ENCODE results near the gene LYPD3. TPM values are rescaled to one million over a fixed set of nuclear protein-coding genes. Genes with fewer than 3 reads are reported as not detected.

LYPD3 gene
- total and polyA plus RNA-seq, 7 experiments from 2014 or later = 1.1 to 30.6 (median 6.5) TPM

DNA sequence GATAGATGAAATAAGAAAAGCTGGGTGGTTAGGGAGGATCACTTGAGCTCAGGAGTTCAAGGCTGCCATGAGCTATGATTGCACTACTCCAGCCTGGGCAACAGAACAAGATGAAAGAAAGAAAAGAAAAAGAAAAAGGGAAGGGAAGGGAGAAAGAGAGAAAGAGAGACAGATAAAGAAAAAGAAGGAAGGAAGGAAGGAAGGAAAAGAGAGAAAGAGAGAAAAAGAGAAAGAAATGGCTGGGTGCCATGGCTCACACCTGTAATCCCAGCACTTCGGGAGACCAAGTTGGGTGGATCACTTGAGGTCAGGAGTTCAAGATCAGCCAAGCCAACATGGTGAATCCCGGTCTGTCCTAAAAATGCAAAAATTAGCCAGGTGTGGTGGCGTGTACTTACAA is 29.6 kb downstream of the LYPD3 start:
- Histone ChIP-seq H3K27ac (ENCODE audit: low read depth, low read length) (no peak overlapping the region), H3K9me3 (ENCODE audit: control insufficient read depth in 2 of 3, low read length in 3 of 3) (no peaks in the 10 kb centered on the region), H3K36me3 (ENCODE audit: control insufficient read depth in 2 of 3, insufficient read depth in 3 of 3, low read length in 3 of 3) (no peaks in the 10 kb centered on the region), H3K4me3 (ENCODE audit: low read length) (no peak overlapping the region), H3K27me3 (ENCODE audit: control insufficient read depth in 2 of 2, insufficient read depth in 2 of 2, low read length in 2 of 2) (no peaks in the 10 kb centered on the region), H3K4me1 (ENCODE audit: control insufficient read depth in 2 of 2, insufficient read depth in 2 of 2, low read length in 2 of 2) (peaks cover 28 to 40% of the 10 kb centered on the region in 2 donors)
- Mint-ChIP-seq H3K27ac (peak overlapping the region; percentile 5 to 92 (median 83)), H3K9me3 (peaks cover 0 to 9% (median 0%) of the 10 kb centered on the region in 11 donors), H3K36me3 (peaks cover 0 to 10% (median 0%) of the 10 kb centered on the region in 5 donors), H3K4me1 (peaks cover 37 to 71% (median 63%) of the 10 kb centered on the region in 7 donors), H3K4me3 (peak overlapping the region in 2 of 10 donors; percentile 45 to 71), H3K27me3 (peaks cover 0 to 2% (median 0%) of the 10 kb centered on the region in 5 donors)
- intact Hi-C loops (cut with micrococcal nuclease) = loop anchor here in 1 of 2 donors (10.0 kb wide), 1 partner anchor 349 kb away; the partner anchor contains the start of gene KCNN4
- no peak for DNase-seq
- CTCF ChIA-PET = interaction anchor here (1.1 to 6.1 kb wide), 4 partner anchors 12 to 97 kb away, joined by 3 to 102 read pairs (median 26); partner anchors contain the start of genes PHLDB3 and ZNF575
- POLR2A ChIA-PET = interaction anchor here (1.0 to 3.0 kb wide), 5 partner anchors 12 to 89 kb away, joined by 3 to 13 read pairs (median 4); partner anchors contain the start of gene PHLDB3
- ATAC-seq = no peak

DNA sequence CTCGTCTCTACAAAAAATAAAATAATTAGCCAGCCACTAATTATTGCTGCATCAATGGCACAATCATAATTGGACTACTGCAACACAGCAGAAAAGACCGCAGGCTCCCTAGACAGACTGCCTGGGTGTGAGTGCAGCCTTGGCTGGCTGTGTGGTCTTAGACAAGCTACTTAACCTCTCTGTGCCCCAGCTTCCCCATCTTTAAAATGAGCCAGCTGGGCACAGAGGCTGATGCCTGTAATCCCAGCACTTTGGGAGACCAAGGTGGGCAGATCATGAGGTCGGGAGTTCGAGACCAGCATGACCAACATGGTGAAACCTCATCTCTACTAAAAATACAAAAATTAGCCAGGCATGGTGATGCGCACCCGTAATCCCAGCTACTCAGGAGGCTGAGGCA is 31.7 kb downstream of the LYPD3 start:
- Histone ChIP-seq H3K9me3 (ENCODE audit: control insufficient read depth in 2 of 3, low read length in 3 of 3) (no peaks in the 10 kb centered on the region), H3K27ac (ENCODE audit: low read depth, low read length) (no peak overlapping the region), H3K36me3 (ENCODE audit: control insufficient read depth in 2 of 3, insufficient read depth in 3 of 3, low read length in 3 of 3) (no peaks in the 10 kb centered on the region), H3K27me3 (ENCODE audit: control insufficient read depth in 2 of 2, insufficient read depth in 2 of 2, low read length in 2 of 2) (no peaks in the 10 kb centered on the region), H3K4me3 (ENCODE audit: low read length) (no peak overlapping the region), H3K4me1 (ENCODE audit: control insufficient read depth in 2 of 2, insufficient read depth in 2 of 2, low read length in 2 of 2) (peaks cover 18 to 31% of the 10 kb centered on the region in 2 donors)
- H3K27me3 Mint-ChIP-seq = peaks cover 0 to 2% (median 0%) of the 10 kb centered on the region in 5 donors
- ATAC-seq (no peak), DNase-seq (no peak)
- H3K27ac Mint-ChIP-seq = peak overlapping the region in 1 of 9 donors; percentile 20
- H3K36me3 Mint-ChIP-seq = peaks cover 0 to 4% (median 0%) of the 10 kb centered on the region in 5 donors
- CTCF ChIA-PET = interaction anchor here (1.1 to 6.1 kb wide), 3 partner anchors 14 to 94 kb away, joined by 3 to 102 read pairs (median 74); no protein-coding TSS in a partner anchor
- peaks cover 27 to 62% (median 49%) of the 10 kb centered on the region in 7 donors for H3K4me1 Mint-ChIP-seq
- peaks cover 0 to 9% (median 0%) of the 10 kb centered on the region in 11 donors for H3K9me3 Mint-ChIP-seq
- POLR2A ChIA-PET = interaction anchor here (1.1 to 3.2 kb wide), 2 partner anchors 13 to 86 kb away, joined by 3 to 23 read pairs; no protein-coding TSS in a partner anchor
- intact Hi-C loops (cut with micrococcal nuclease) = loop anchor here (1.0 to 10.0 kb wide), 4 partner anchors 14 to 351 kb away; partner anchors contain the start of gene KCNN4 (in 1 of the 2)
- no peak overlapping the region for H3K4me3 Mint-ChIP-seq

DNA sequence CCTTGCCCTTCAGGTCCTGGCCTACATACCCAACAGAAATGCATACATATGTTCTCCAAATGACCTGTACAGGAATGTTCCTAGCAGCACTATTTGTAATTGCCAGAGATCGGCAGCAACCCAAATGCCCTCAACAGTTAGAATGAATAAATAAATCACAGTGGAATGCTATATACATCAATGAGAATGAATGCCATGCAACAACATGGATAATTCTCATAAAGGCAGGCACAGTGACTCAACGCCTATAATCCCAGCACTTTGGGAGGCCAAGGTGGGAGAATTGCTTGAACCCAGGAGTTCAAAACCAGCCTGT is 32.1 kb downstream of the LYPD3 start:
- peak overlapping the region in 1 of 10 donors; percentile 29 for H3K4me3 Mint-ChIP-seq
- H3K4me1 ChIP-seq (ENCODE audit: control insufficient read depth in 2 of 2, insufficient read depth in 2 of 2, low read length in 2 of 2) = peaks cover 14 to 27% of the 10 kb centered on the region in 2 donors
- peaks cover 0 to 8% (median 0%) of the 10 kb centered on the region in 11 donors for H3K9me3 Mint-ChIP-seq
- H3K27ac ChIP-seq (ENCODE audit: low read depth, low read length) = no peak overlapping the region
- no peaks in the 10 kb centered on the region for H3K9me3 ChIP-seq (ENCODE audit: control insufficient read depth in 2 of 3, low read length in 3 of 3)
- ChIA-PET POLR2A (interaction anchor here (1.1 to 3.2 kb wide), 3 partner anchors 14 to 89 kb away, joined by 3 to 23 read pairs (median 3); no protein-coding TSS in a partner anchor), CTCF (interaction anchor here (1.6 to 6.1 kb wide), 3 partner anchors 14 to 87 kb away, joined by 7 to 102 read pairs (median 74); partner anchors contain the start of gene PHLDB3)
- peaks cover 0 to 2% (median 0%) of the 10 kb centered on the region in 5 donors for H3K27me3 Mint-ChIP-seq
- no peaks in the 10 kb centered on the region for H3K36me3 ChIP-seq (ENCODE audit: control insufficient read depth in 2 of 3, insufficient read depth in 3 of 3, low read length in 3 of 3)
- no peaks in the 10 kb centered on the region for H3K27me3 ChIP-seq (ENCODE audit: control insufficient read depth in 2 of 2, insufficient read depth in 2 of 2, low read length in 2 of 2)
- no peak overlapping the region for H3K4me3 ChIP-seq (ENCODE audit: low read length)
- intact Hi-C loops (cut with micrococcal nuclease) = loop anchor here (1.0 to 10.0 kb wide), 4 partner anchors 14 to 351 kb away; partner anchors contain the start of gene KCNN4 (in 1 of the 2)
- ATAC-seq (no peak), DNase-seq (no peak)
- peaks cover 23 to 59% (median 46%) of the 10 kb centered on the region in 7 donors for H3K4me1 Mint-ChIP-seq
- peak overlapping the region in 8 of 9 donors; percentile 10 to 89 (median 70) for H3K27ac Mint-ChIP-seq
- peaks cover 0 to 4% (median 0%) of the 10 kb centered on the region in 5 donors for H3K36me3 Mint-ChIP-seq

DNA sequence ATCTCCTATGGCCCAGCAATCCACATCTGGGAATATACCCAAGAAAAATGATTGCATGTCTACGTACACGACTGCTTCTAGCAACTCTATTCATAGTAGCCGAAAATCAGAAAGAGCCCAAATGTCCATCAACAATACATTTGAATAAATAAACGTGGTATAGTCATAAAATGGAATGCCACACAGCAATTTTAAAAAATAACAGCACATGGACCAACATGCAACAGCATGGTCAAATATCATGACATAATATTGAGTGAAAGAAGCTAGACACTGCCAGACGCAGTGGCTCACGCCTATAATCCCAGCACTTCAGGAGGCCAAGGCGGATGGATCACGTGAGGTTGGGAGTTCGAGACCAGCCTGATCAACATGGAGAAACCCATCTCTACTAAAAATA is 34.4 kb downstream of the LYPD3 start:
- no peaks in the 10 kb centered on the region for H3K27me3 ChIP-seq (ENCODE audit: control insufficient read depth in 2 of 2, insufficient read depth in 2 of 2, low read length in 2 of 2)
- peaks cover 13 to 38% (median 26%) of the 10 kb centered on the region in 7 donors for H3K4me1 Mint-ChIP-seq
- peak overlapping the region in 4 of 9 donors; percentile 12 to 92 (median 76) for H3K27ac Mint-ChIP-seq
- POLR2A ChIA-PET = no interaction called here
- H3K27me3 Mint-ChIP-seq = peaks cover 0 to 3% (median 0%) of the 10 kb centered on the region in 5 donors
- H3K9me3 Mint-ChIP-seq = peaks cover 0 to 2% (median 0%) of the 10 kb centered on the region in 11 donors
- DNase-seq (no peak), ATAC-seq (no peak)
- no peaks in the 10 kb centered on the region for H3K36me3 ChIP-seq (ENCODE audit: control insufficient read depth in 2 of 3, insufficient read depth in 3 of 3, low read length in 3 of 3)
- CTCF ChIA-PET = interaction anchor here (0.7 to 6.1 kb wide), 7 partner anchors 17 to 94 kb away, joined by 3 to 102 read pairs (median 4); partner anchors contain the start of gene LYPD3
- H3K4me3 Mint-ChIP-seq = peak overlapping the region in 1 of 10 donors; percentile 57
- peaks cover 5 to 11% of the 10 kb centered on the region in 2 donors for H3K4me1 ChIP-seq (ENCODE audit: control insufficient read depth in 2 of 2, insufficient read depth in 2 of 2, low read length in 2 of 2)
- peaks cover 0 to 2% (median 0%) of the 10 kb centered on the region in 5 donors for H3K36me3 Mint-ChIP-seq
- no peak overlapping the region for H3K27ac ChIP-seq (ENCODE audit: low read depth, low read length)
- no peak overlapping the region for H3K4me3 ChIP-seq (ENCODE audit: low read length)
- H3K9me3 ChIP-seq (ENCODE audit: control insufficient read depth in 2 of 3, low read length in 3 of 3) = no peaks in the 10 kb centered on the region
- intact Hi-C loops (cut with micrococcal nuclease) = loop anchor here in 1 of 2 donors (10.0 kb wide), 1 partner anchor 354 kb away; the partner anchor contains the start of gene KCNN4

DNA sequence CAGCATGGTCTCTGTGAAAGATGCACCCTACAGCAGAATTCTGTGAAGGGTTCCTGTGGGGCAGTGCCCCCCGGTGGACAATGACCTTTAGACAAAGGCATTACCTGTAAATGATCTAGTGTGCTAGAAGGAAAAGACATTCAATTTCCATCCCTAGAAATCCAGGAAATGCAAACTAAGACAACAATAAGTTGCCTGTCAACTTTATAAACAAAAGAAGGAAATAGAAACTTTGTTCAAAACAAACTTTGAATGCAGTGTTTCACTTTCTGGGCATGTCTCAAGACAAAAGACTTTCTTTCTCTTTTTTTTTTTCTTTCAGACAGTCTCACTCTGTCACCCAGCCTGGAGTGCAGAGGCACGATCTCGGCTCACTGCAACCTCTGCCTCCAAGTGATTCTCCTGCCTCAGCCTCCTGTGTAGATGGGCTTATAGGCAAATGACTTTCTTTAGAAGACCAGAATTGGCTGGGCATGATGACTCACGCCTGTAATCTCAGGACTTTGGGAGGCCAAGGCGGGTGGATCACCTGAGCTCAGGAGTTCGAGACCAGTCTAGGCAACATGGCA is 35.2 kb downstream of the LYPD3 start:
- H3K4me3 Mint-ChIP-seq = peak overlapping the region in 3 of 10 donors; percentile 40 to 61 (median 57)
- peaks cover 0 to 6% (median 0%) of the 10 kb centered on the region in 5 donors for H3K27me3 Mint-ChIP-seq
- H3K36me3 ChIP-seq (ENCODE audit: control insufficient read depth in 2 of 3, insufficient read depth in 3 of 3, low read length in 3 of 3) = no peaks in the 10 kb centered on the region
- H3K27ac ChIP-seq (ENCODE audit: low read depth, low read length) = no peak overlapping the region
- no peak overlapping the region for H3K4me3 ChIP-seq (ENCODE audit: low read length)
- intact Hi-C loops (cut with micrococcal nuclease) = loop anchor here in 1 of 2 donors (10.0 kb wide), 1 partner anchor 355 kb away; the partner anchor contains the start of gene KCNN4
- POLR2A ChIA-PET = no interaction called here
- peaks cover 5 to 11% of the 10 kb centered on the region in 2 donors for H3K4me1 ChIP-seq (ENCODE audit: control insufficient read depth in 2 of 2, insufficient read depth in 2 of 2, low read length in 2 of 2)
- peak overlapping the region in 6 of 9 donors; percentile 28 to 92 (median 68) for H3K27ac Mint-ChIP-seq
- no peaks in the 10 kb centered on the region for H3K27me3 ChIP-seq (ENCODE audit: control insufficient read depth in 2 of 2, insufficient read depth in 2 of 2, low read length in 2 of 2)
- ATAC-seq (no peak), DNase-seq (peak in 2 of 9 donors; percentile 30 to 58)
- peaks cover 16 to 37% (median 25%) of the 10 kb centered on the region in 7 donors for H3K4me1 Mint-ChIP-seq
- CTCF ChIA-PET = interaction anchor here (0.7 to 4.9 kb wide), 5 partner anchors 18 to 95 kb away, joined by 3 to 74 read pairs (median 4); partner anchors contain the start of gene LYPD3
- no peaks in the 10 kb centered on the region for H3K9me3 Mint-ChIP-seq
- H3K9me3 ChIP-seq (ENCODE audit: control insufficient read depth in 2 of 3, low read length in 3 of 3) = no peaks in the 10 kb centered on the region
- no peaks in the 10 kb centered on the region for H3K36me3 Mint-ChIP-seq

DNA sequence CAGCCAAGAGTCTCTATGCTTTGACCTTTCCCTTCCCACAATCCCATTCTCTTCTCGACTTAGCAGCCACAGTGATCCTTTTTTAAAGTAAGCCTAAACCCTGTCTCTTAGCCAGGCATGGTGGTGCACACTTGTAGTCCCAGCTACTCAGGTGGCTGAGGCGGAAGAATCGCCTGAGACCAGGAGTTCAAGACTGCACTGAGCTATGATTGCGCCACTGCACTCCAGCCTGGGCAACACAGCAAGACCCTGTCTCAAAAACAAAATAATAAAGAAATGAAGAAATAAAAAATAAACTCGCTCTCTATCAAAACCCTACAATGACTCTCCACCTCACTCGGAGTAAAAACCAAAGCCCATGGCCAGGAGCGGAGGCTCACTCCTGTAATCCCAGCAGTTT is 36.0 kb downstream of the LYPD3 start:
- H3K27ac ChIP-seq (ENCODE audit: low read depth, low read length) = no peak overlapping the region
- DNase-seq (no peak), ATAC-seq (no peak)
- CTCF ChIA-PET = interaction anchor here (1.1 to 1.2 kb wide), 2 partner anchors 18 to 90 kb away, joined by 3 to 5 read pairs; no protein-coding TSS in a partner anchor
- H3K9me3 ChIP-seq (ENCODE audit: control insufficient read depth in 2 of 3, low read length in 3 of 3) = no peaks in the 10 kb centered on the region
- Mint-ChIP-seq H3K9me3 (no peaks in the 10 kb centered on the region), H3K4me3 (no peak overlapping the region), H3K27me3 (peaks cover 0 to 8% (median 0%) of the 10 kb centered on the region in 5 donors), H3K4me1 (peaks cover 18 to 37% (median 28%) of the 10 kb centered on the region in 7 donors), H3K36me3 (no peaks in the 10 kb centered on the region), H3K27ac (peak overlapping the region in 3 of 9 donors; percentile 1 to 88 (median 60))
- H3K27me3 ChIP-seq (ENCODE audit: control insufficient read depth in 2 of 2, insufficient read depth in 2 of 2, low read length in 2 of 2) = no peaks in the 10 kb centered on the region
- H3K4me3 ChIP-seq (ENCODE audit: low read length) = no peak overlapping the region
- H3K36me3 ChIP-seq (ENCODE audit: control insufficient read depth in 2 of 3, insufficient read depth in 3 of 3, low read length in 3 of 3) = no peaks in the 10 kb centered on the region
- peaks cover 5 to 11% of the 10 kb centered on the region in 2 donors for H3K4me1 ChIP-seq (ENCODE audit: control insufficient read depth in 2 of 2, insufficient read depth in 2 of 2, low read length in 2 of 2)
- POLR2A ChIA-PET = interaction anchor here (0.7 kb wide), 1 partner anchor 75 kb away, joined by 3 read pairs; no protein-coding TSS in a partner anchor
- intact Hi-C loops (cut with micrococcal nuclease) = no loop called here

Measured in naive thymus-derived CD4-positive, alpha-beta T cell (primary cell).